Mesothelial cell of epicardium (in vitro differentiated cells): Measurements from ENCODE around the gene MCF2L2. TPM values are rescaled to one million over a fixed set of nuclear protein-coding genes. Genes with fewer than 3 reads are reported as not detected.

Experiments
- DNase-seq, 2 experiments: peaks; one replicate each; pipeline ENCODE4 v3.0.0; 2021; ENCODE audit warnings: low spot score in 2 of 2; ENCODE audit not compliant: unreplicated experiment in 2 of 2
- H3K27ac Mint-ChIP-seq: 2 replicates; pipeline ENCODE4 v1.8.0; 2021; ENCODE audit warnings: mixed read lengths
- H3K27me3 Mint-ChIP-seq: 2 replicates; pipeline ENCODE4 v1.8.0; 2021; ENCODE audit warnings: low read depth, mixed read lengths
- H3K36me3 Mint-ChIP-seq: 2 replicates; pipeline ENCODE4 v1.8.0; 2021; ENCODE audit warnings: mixed read lengths
- H3K4me1 Mint-ChIP-seq: 2 replicates; pipeline ENCODE4 v1.8.0; 2021; ENCODE audit warnings: mixed read lengths
- H3K4me3 Mint-ChIP-seq: 2 replicates; pipeline ENCODE4 v1.8.0; 2021; ENCODE audit warnings: mild to moderate bottlenecking, moderate library complexity, mixed read lengths
- H3K9me3 Mint-ChIP-seq: 2 replicates; pipeline ENCODE4 v1.8.0; 2021; ENCODE audit warnings: mixed read lengths
- CTCF ChIP-seq: fragments of 200-600 bp; sonication (generic); IDR thresholded peaks from one replicate; pipeline ENCODE4 v1.5.0; 2021; ENCODE audit warnings: antibody characterized with exemption; ENCODE audit not compliant: unreplicated experiment
- total RNA-seq: library from RNA; stranded (reverse); gene quantifications from 3 replicates; pipeline ENCODE4 v1.2.1, GENCODE V29; 2021

The MCF2L2 gene
- total RNA-seq, 1 donor from 2014 or later: 3.4 TPM

DNA sequence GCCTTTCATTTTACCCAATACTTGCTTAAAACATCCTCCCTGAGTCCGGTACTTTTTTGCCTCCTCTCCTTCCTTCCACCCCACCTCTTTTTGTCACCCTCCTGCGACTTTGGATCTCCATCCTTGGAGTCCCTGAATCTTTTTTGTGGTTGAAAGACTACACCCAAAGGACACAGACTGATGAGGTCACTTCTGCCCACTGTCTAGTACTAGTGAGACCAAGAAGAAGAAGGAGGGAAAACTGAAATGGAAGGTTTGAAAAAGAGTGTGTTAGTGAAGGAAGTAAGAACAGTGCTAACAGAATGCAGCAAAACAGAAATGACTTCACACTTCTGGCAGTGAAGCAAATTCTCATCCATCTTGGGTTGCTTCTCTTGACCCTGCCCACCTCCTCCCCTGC lies 168.8 kb downstream of the MCF2L2 start:
- Mint-ChIP-seq H3K27me3 (no peaks in the 10 kb centered on the region), H3K4me1 (peaks cover 33% of the 10 kb centered on the region), H3K4me3 (no peak overlapping the region), H3K27ac (no peak overlapping the region), H3K36me3 (peaks cover 3% of the 10 kb centered on the region), H3K9me3 (no peaks in the 10 kb centered on the region)
- DNase-seq: no peak
- TF ChIP-seq CTCF: no peak

DNA sequence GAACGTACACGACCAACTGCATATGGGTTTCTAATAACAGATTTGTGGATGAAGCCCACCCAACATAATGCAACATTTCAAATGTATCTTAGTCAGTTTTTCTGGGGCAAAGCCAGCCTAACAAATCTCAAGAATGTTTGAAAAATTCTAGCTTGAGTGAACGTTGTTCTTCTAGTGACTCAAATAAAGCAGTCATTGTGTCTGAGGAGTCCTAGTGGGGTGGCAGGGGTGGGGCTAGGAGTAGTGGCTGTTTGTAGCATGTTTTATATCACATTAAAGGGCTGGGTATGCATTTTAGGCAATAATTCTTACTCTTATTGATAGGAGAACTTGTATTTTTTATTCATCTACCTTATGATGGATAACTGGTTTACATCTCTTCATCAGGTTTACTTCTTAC lies 169.3 kb downstream of the MCF2L2 start:
- Mint-ChIP-seq H3K9me3 (no peaks in the 10 kb centered on the region), H3K4me1 (peaks cover 33% of the 10 kb centered on the region), H3K27ac (no peak overlapping the region), H3K27me3 (no peaks in the 10 kb centered on the region), H3K36me3 (peaks cover 3% of the 10 kb centered on the region), H3K4me3 (no peak overlapping the region)
- no peak for DNase-seq
- no peak for TF ChIP-seq CTCF

DNA sequence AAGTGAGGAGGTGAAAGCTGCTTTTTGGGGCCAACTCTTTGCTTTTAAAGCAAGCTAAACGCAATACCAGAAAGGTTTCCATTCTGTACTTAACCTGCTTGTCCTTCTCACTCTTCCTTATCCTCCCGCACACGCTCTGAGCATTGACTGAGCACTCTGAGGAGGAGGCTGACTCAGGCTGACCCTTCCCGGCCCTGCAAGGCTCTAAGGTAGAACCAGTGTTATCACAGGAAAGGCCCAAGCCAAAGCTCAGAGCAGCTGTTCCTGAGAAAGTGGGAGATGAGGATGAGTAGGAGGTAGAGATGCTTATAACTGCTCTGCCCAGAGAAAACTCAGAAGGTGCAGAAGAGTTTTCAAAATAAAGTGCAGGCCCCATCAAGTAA lies 173.1 kb downstream of the MCF2L2 start:
- peak overlapping the region; percentile 81 for H3K4me3 Mint-ChIP-seq
- no peaks in the 10 kb centered on the region for H3K27me3 Mint-ChIP-seq
- peak overlapping the region; percentile 89 for H3K27ac Mint-ChIP-seq
- H3K4me1 Mint-ChIP-seq: peaks cover 28% of the 10 kb centered on the region
- H3K36me3 Mint-ChIP-seq: peaks cover 3% of the 10 kb centered on the region
- no peak for TF ChIP-seq CTCF
- DNase-seq: no peak
- H3K9me3 Mint-ChIP-seq: no peaks in the 10 kb centered on the region

GRCh38 chr3:183254487-183255347 lies 173.7 kb downstream of the MCF2L2 start:
- H3K27me3 Mint-ChIP-seq: no peaks in the 10 kb centered on the region
- no peaks in the 10 kb centered on the region for H3K9me3 Mint-ChIP-seq
- H3K4me1 Mint-ChIP-seq: peaks cover 24% of the 10 kb centered on the region
- peaks cover 3% of the 10 kb centered on the region for H3K36me3 Mint-ChIP-seq
- no peak for TF ChIP-seq CTCF
- peak overlapping the region; percentile 89 for H3K27ac Mint-ChIP-seq
- H3K4me3 Mint-ChIP-seq: peak overlapping the region; percentile 81
- no peak for DNase-seq

- peak overlapping the region; percentile 84 for H3K4me3 Mint-ChIP-seq
- TF ChIP-seq CTCF: no peak
- H3K27me3 Mint-ChIP-seq: no peaks in the 10 kb centered on the region
- H3K36me3 Mint-ChIP-seq: peaks cover 3% of the 10 kb centered on the region
- peak overlapping the region; percentile 93 for H3K27ac Mint-ChIP-seq
- H3K9me3 Mint-ChIP-seq: no peaks in the 10 kb centered on the region
- peak; percentile 42 to 73 for DNase-seq
- peaks cover 17% of the 10 kb centered on the region for H3K4me1 Mint-ChIP-seq
These were observed 174.6 kb downstream of the MCF2L2 start for GRCh38 chr3:183253528-183254486.
